GM19452 (cell line): ENCODE measurements around the gene DHRS11.

ENCODE experiments used
- ATAC-seq: cut with Tn5 transposase; IDR thresholded peaks from one replicate; pipeline ENCODE4 v1.9.1; 2021; ENCODE audit not compliant: unreplicated experiment

DHRS11 gene, protein sequence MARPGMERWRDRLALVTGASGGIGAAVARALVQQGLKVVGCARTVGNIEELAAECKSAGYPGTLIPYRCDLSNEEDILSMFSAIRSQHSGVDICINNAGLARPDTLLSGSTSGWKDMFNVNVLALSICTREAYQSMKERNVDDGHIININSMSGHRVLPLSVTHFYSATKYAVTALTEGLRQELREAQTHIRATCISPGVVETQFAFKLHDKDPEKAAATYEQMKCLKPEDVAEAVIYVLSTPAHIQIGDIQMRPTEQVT

DNA sequence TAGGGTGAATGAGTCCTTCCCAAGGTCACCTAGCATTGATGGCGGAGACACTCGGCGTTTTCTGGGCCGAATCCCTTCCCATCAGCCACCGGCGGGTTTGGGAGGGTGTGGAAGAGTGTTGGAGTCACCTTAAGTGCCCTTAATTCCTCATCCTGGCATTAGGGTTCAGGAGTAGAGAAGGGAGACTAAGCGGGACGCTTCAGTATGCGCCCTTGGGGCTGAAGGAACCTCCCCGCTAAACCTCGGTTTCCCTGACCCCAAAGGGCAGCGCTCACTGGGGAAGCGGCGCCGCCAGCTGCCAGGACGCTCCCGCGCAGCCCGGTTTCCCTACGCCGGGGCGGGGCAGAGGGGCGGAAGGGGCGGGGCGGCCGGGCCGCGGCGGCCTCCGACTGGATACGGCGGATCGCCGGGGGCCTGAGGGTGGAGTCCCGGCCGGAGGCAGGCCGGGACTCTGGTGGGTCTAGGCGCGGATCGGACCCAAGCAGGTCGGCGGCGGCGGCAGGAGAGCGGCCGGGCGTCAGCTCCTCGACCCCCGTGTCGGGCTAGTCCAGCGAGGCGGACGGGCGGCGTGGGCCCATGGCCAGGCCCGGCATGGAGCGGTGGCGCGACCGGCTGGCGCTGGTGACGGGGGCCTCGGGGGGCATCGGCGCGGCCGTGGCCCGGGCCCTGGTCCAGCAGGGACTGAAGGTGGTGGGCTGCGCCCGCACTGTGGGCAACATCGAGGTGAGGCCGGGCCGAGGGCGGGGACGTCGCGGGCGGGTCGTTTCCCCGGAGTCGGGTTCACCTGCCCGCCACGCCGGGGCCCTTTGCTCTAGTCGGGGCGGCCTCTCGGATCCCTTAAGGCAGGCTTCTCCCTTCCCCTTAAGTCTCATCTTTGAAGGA lies at the start of gene DHRS11:
Gene DHRS11, plus strand, starts transcription at position 446 of the 882 bp plus-strand sequence. Its CDS starts 131 bp downstream, at position 577.
- ATAC-seq, result peak; percentile 74

DNA sequence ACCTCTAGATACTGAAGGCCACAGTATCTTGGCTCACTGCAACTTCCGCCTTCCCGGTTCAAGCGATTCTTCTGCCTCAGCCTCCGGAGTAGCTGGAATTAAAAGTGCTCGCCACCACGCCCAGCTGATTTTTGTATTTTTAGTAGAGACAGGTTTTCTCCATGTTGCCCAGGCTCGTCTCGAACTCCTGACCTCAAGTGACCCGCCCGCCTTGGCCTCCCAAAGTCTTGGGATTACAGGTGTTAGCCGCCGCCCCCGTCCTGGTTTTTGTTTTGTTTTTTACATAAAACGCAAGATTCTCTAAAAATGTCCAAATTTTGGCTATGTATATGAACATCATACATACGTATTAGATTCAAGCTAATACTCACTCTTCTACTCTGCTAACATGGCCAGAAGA lies 48.9 kb upstream of the DHRS11 start:
- ATAC-seq, result no peak

DNA sequence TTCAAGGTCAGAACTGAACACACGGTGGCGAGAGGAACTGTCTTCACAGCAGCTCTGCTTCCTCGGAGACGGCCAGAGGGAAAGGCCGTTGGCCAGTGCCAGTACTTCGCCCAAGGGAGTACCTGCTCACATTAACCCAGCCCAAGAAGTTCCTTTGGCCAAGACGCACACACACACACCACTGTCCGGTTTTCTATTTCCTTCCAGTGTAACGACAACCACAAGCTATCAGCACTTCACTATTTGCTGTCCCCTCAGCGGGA lies 47.7 kb upstream of the DHRS11 start:
- ATAC-seq, result no peak

DNA sequence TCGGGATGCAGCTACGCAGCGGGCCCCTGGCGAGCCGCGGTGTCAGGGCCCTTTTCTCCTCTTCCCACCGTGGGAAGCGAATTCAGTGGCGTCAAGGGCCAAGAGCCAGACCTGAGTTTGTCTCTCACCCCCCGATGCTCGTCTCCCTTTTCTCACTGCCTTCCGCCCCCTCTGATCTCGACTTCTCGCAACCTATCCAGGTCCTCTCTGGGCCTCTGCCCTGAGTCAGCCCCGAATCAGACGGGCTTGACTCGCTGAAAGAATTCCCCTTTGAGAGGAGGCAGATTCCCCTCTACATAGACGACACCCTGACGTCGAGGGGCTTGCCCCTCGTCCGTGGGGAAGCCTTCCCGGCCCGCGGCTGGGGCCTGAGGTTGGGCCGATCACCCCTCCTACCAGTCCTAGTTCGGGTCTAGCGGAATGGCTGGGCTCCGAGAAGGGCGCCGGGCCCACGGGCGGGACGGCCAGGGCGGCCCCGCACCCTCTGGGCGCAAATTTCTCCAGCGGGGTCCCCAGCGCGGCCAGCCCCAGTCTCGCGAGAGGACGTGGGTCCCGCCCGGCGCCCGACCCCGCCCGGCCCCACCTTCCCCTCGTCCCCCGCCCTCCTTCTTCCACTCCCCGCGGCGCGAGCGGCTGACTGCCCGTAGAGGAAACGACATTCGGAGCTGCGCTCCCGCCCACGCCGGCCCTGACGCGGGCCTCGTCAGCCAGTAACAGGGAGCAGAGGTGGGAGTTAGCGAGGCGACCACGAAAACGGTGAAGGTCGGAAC lies 47.2 kb upstream of the DHRS11 start, which contains the start of gene GGNBP2:
Gene GGNBP2, plus strand, starts transcription at position 613 of the 770 bp plus-strand sequence. CDS start 806 bp downstream, outside the sequence.
- ATAC-seq, result peak; percentile 52

DNA sequence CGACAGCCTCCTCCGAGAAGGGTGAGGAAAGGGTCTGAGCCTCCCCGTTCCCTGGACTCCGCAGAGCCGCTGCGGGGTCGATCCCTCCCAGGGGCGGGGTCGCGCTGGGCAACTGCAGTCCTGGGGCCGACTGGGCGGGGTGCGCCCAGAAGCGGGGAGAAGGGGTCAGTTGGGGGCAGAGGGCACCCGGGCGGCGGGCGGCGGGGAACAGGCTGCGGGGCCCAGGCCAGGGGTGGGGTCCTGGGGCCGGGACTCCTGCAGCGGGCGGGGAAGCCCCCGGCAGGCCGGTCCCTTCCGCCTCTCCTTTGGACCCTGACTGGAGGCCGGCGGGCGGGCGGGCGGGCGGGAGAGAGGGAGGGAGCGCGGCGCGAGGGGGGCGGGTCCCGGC lies 46.6 kb upstream of the DHRS11 start:
- ATAC-seq, result no peak

DNA sequence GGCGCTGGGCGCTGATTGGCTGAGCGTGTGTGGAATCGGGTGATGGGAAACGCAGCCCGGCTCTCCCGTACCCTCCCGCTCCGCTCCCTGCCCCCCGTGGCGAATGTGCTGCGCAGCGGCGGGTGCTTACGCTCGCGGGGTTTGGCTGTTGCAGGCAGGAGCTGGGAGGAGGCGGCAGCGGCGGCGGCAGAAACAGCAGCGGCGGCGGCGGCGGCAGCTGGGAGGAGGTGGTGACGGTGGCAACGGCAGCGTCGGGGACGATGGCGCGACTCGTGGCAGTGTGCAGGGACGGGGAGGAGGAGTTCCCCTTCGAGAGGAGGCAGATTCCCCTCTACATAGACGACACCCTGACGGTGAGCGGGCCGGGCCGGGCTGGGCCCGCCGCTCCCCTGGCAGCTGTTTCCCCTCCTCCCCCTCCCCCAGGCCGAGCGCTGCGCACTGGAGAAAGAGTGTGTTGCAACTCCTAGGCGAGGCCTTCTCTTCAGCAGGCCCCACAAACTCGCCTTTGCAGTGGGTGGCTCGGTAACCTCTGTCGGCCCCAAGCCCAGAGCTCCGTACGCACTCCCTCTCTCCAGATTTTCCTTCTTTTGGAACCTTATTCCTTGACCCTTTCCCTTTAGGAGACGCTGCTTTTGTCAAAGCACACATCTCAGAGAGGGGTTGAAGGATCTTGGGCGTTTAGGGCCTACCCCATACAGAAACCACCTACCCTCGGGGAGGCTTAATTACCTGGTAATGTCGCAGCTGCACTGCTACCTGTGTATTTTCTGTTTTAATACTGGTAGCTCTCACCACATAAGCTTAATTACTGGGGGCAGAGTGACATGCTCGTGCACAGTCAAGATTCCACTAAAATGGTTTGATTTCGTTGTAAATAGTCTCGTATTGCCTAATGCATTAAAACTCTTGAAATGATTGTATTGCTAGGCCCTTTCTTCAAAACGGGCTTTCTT lies 45.9 kb upstream of the DHRS11 start:
- peak; percentile 65 for ATAC-seq

DNA sequence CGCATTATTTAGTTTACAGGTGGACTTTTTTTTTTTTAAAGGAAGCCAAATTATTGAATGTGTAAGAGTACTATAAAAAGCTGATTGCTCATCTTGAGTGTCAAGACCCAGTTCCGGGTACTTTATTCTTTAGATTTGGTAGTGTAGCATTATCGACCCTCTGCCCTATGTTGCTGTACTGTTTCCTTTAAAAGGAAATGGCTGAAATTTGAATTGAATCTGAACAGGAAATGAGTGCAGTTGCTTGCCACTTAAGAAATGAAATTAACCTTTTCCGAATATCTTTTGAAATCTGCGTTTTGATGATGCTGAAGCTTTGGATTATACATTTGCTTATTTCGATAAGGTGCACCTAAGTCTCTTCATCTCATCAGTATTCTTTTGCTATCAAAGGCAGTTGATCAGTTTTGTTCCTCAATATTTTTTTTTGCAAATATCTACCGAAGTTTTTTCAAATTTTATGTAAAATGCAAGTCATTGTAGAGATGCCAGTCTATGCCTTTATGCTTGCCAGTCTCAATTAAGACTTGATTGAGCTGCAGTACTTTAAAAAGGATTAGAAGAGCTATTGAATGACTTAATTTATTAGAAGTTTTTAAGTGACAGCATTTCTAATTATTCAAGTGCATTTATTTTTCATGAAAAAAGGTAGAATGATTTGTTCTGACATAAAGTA lies 45.1 kb upstream of the DHRS11 start:
- ATAC-seq, result no peak

DNA sequence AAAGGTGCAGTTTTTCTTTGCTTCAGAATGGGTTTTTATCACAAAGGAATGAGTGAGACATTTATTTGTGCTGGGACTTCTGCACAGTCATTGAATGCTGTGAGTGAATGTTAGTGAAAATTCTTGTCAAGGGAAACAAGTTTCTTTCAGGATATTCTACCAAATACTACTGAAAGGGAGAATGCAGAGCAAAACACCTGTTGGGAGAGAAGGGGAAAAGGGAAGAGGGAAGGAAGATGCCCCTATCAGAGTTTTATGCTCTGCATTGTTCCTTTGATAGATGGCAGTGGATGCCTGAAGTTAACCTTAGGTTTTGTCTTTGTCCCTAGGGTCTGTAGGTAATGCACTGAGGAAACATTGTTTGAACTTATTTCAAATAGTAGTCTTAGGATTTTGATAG lies 43.9 kb upstream of the DHRS11 start:
- no peak for ATAC-seq

DNA sequence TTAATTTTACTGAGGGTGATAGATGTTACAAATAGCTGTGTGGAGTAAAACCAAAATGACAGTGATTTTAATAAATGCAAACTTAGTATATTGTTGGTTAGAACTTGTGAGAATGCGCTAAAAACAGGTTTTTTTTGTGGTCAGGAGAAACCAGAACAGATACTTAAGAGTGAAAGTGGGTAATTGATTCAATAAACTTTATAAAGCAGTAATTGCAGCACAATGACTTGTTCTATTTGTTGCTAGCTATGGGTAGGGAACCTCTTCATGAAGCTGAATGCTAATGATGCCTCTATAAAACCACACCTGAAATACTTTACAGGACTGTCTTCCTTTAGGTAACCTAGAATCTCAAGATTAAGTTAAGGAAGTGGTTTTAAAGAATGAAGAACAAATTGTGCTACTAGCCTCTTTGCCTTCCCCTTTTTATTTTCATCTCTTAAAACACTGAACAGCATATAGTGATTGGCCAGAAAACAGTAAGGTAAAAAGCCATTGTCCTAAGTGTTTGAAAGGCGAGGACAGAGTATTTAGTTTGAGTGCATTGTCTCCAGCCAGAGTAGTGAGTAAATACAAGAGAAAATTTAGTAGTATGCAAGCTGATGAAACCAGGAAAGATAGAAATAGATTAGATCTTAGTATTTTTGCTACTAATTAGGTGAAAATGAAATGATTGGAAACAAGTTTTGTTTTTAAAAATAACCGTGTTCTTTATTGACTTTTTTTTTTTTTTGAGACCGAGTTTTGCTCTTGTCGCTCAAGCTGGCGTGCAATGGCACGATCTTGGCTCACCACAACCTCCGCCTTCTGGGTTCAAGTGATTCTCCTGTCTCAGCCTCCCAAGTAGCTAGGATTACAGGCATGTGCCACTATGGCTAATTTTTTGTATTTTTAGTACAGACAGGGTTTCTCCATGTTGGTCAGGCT lies 40.9 kb upstream of the DHRS11 start:
- ATAC-seq, result no peak

DNA sequence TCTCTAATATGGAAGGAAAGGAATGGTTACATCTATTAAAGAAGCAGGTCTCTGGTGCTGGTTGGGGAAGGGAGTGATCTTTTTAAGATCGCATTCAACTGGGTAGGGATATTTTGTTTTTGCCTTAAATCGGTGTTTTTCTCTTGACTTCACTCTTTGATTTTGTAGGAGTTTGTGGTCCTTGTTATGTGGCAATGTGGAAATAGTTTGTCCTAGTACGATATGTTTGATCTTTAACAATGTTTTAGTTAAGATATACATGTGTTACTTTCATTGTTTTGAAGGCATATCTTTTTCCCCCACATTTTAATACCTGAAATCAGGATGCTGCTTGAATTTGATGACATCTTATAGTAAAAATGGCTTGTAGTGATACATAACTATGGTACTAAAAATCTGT lies 38.2 kb upstream of the DHRS11 start:
- no peak for ATAC-seq

DNA sequence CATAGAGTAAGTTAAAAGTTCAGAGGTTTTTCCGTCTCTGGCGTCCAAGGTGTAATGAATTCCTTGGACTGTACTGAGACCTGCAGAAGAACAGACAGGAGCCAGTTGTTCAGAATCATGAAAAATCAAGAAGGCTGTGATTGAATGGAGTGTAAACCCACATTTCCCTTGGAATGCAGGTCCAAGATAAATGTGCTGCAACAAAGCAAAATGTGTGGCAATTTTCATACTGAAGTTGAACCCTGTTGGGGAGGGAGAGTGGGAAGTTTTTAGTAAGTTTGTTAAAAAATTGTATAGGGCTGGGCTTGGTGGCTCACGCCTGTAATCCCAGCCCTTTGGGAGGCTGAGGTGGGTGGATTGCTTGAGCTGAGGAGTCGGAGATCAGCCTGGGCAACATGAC lies 25.6 kb upstream of the DHRS11 start:
- ATAC-seq, result no peak

DNA sequence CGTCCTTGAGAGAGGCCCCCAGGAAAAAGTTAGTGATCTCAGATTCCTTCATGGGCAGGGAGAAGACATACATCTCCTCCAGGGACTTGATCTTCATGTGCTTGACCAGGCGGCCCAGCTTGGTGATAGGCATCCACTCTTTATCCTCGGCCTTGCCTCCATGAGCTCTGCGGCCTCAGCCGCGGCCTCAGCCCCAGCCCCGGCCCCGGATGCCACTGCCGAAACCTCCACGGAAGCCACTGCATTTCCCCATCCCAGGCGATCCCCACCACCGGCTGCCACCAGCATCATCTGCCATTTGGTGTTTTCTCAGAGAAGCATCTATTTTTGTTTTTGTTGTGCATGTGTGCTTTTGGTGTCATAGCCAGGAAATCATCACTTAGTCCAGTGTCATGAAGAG lies 16.7 kb upstream of the DHRS11 start:
- no peak for ATAC-seq

DNA sequence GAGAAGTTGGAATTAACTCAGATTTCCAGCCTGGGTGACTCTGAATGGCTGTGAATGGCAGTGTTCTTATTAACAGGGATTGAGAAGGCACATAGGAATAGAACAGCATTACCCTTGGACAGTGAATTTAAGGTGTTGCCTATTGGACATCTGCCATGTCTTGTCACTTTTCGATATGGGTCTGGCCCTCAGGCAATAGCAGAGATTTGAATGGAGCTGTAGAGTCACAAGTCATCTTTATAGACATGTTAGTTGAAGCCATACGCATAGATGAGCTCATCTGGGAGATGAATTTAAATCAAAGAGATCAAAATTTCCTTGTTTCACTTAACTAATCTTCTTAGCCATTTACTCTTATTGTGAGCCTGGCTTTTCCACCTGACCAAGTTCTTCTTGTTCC lies 14.9 kb upstream of the DHRS11 start:
- no peak for ATAC-seq

DNA sequence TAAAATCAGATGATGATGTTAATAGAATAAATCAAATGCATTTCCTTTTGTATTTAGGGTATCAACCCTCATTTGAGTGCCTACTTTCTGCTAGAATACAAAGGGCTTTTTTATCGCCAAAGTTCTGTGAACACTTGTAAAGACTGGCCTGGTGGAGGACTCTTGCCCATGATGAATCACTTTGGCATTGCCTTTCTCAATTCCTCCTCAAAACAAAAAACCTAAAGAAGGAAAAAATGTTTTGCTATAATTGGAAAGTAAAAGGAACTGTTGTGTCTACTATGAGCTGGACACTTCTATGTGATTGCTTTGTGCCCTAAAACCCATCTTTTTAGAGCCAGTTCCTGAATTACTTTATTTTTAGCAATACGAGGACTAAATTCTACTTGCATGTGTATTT lies 13.0 kb upstream of the DHRS11 start:
- no peak for ATAC-seq

DNA sequence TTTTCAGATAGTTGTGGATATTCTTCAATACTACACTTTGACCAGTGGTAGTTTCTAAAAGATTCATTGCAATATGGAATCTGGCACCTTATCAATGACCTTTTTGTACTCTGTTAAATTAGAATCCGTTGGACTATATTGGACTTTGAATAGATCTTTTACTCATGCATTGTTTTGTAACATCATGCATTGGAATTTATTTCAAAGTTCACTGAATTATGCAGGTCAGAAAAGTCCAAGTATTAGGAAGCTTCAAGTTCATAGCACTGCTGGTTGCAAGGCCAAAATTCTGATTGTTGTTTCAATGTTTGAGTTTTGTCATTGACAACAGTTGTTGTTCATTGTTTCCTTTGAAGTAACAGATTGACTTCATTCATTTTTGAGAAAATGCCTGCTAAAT lies 7.9 kb upstream of the DHRS11 start:
- ATAC-seq, result no peak

DNA sequence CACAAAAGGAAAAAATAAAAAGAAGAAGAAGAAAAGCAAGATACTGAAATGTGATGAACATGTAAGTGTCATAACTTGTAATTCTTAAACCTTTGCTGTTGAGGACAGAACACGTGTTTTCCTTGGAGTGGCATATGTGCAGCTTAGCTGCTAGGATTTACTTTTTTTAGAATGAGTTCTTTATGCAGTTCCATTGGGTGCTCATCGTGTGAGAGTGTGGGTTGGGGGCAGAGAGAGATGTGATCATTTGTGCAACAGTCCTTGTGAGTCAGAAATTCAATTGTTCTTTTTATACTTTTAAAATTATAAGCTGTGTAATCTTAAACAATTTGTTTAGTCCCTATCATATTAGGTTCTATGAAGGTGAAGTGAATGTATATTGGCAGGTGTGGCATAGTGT lies 5.5 kb upstream of the DHRS11 start:
- ATAC-seq, result no peak

DNA sequence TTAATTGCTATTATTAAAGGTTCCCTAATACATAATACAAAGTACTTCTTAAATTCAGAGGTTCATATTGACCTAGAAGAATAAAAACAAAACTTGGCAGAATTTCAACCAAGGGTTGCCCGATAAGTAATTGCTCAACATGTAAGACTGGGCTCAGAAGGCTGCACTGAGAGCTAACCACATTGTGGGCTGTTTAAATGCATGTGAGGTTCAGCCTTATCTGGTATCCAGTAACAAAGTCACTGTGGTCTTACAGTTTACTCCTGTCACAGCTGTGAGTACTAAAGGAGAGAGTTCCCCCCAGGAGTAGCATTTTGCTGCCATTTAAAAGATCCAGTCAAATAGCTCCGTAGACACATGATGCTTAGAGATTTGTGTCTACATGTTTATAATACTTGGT lies 1.6 kb upstream of the DHRS11 start:
- no peak for ATAC-seq

DNA sequence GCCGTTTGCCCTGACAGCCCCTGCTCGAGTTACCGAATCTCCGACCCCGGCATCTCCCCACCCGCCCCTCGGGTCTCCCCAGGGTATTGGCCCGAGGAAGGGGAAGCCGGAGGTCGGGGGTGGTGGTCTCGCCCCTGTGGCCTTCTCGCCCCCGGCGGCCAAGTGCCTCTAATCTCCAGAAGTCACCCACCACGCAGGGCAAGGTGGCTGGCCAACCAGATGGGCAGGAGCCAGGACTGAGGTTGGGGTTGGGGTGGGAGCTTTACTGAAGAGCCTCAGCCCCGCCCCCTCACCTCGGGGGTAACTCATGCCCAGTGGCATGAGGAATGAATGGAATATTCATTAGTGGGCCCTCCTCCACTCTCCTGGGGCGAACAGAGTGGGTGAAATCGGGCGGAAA lies 637 bp downstream of the DHRS11 start:
- no peak for ATAC-seq

DNA sequence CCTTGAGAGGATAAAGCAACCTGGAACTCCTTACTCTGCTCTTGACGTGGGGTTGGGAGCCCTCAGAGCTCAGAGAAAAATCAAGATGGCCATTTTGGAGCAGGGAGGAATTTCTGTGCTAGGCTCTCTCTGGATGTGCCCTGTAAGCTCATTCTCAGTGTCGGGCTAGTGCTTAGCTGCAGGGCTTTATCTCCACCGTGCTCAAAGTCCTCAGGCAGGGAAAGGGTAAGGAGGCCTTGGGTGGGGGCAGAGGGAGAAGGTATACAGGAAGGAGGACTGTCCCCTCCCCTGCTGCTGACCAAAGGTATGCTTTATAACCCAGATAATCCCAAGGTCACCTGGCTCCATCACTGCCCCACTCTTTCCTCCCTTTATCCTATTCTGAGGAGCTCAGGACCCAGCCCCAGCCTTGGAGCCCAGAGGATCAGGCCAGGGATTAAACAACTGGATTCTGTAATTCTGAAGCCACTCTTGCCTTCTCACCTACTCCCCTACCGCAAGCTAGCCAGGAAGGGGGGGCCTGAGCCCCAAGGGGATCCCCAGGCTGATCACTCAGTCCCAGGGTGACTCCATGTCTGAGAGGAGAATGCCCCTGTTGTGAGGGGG lies 1.1 kb downstream of the DHRS11 start:
- ATAC-seq, result no peak
